H1 (cell line): ENCODE measurements around the gene CCL8. TPM values are rescaled to one million over a fixed set of nuclear protein-coding genes. Genes with fewer than 3 reads are reported as not detected.

Source experiments
- CTCF ChIA-PET: fragments of 300-600 bp; sonication (Branson Sonifier 250); formaldehyde crosslinking; loops from one replicate; lab custom pipeline; 2021; ENCODE audit not compliant: partially characterized antibody; lab: Charles Lee
- POLR2A ChIA-PET: fragments of 300-600 bp; sonication (Branson Sonifier 250); formaldehyde crosslinking; loops from one replicate; lab custom pipeline; 2021; ENCODE audit warnings: inconsistent platforms; ENCODE audit not compliant: partially characterized antibody; lab: Charles Lee
- DNase-seq, 2 experiments: peaks; one replicate each; pipeline versions ENCODE4 v3.0.0 to v3.0.0-alpha.2; 2010 to 2022; ENCODE audit warnings: low spot score in 2 of 2, low read depth in 1 of 2, mixed read lengths in 1 of 2
- FAIRE-seq: peaks from 2 replicates; lab custom pipeline; 2011; peaks lifted over from hg19 to GRCh38; lab: Jason Lieb, UNC
- H2AFZ ChIP-seq: 2 replicates; pipeline ENCODE4 v1.8.1; 2012; ENCODE audit warnings: low read length, inconsistent platforms
- H2AK5ac ChIP-seq: 2 replicates; pipeline ENCODE4 v1.6.1; 2013; ENCODE audit warnings: low read depth, low read length
- H2BK120ac ChIP-seq: replicated peaks from 2 replicates; pipeline ENCODE3; 2013; ENCODE audit warnings: low read depth, low read length, inconsistent platforms
- H2BK12ac ChIP-seq: 2 replicates; pipeline ENCODE4 v1.6.1; 2013; ENCODE audit warnings: low read depth, low read length
- H2BK15ac ChIP-seq: 2 replicates; pipeline ENCODE4 v1.6.1; 2013; ENCODE audit warnings: low read length
- H2BK20ac ChIP-seq: 2 replicates; pipeline ENCODE4 v1.6.1; 2013; ENCODE audit warnings: low read length
- H2BK5ac ChIP-seq: 2 replicates; pipeline ENCODE4 v1.6.1; 2013; ENCODE audit warnings: low read depth, low read length
- H3K14ac ChIP-seq: 2 replicates; pipeline ENCODE4 v1.6.1; 2013; ENCODE audit warnings: inconsistent platforms; ENCODE audit not compliant: insufficient read length
- H3K18ac ChIP-seq: 2 replicates; pipeline ENCODE4 v1.6.1; 2013; ENCODE audit warnings: low read length; ENCODE audit errors: extremely low read depth
- H3K23ac ChIP-seq: 2 replicates; pipeline ENCODE4 v1.6.1; 2013; ENCODE audit warnings: inconsistent platforms; ENCODE audit not compliant: insufficient read length
- H3K23me2 ChIP-seq: 2 replicates; pipeline ENCODE4 v1.6.1; 2013; ENCODE audit warnings: low read depth, low read length
- H3K27ac ChIP-seq: 2 replicates; pipeline ENCODE4 v1.6.1; 2011; ENCODE audit warnings: low read depth, low read length, inconsistent platforms
- H3K27me3 ChIP-seq, 4 experiments: replicated peaks in 1 of 4; 1 replicate in 1 of 4; 2 replicates in 3 of 4; pipeline versions ENCODE4 v1.6.1 to v1.8.1; 2011 to 2013; ENCODE audit warnings: low read length in 3 of 4, mild to moderate bottlenecking in 3 of 4, inconsistent platforms in 2 of 4, mixed read lengths in 2 of 4, moderate library complexity in 1 of 4; ENCODE audit not compliant: control insufficient read depth in 3 of 4, insufficient read depth in 3 of 4; ENCODE audit errors: extremely low read depth in 1 of 4
- H3K36me3 ChIP-seq, 4 experiments: 2 replicates each; pipeline versions ENCODE4 v1.6.1 to v1.8.1; 2011 to 2013; ENCODE audit warnings: mild to moderate bottlenecking in 4 of 4, low read length in 3 of 4, moderate library complexity in 2 of 4, control low read depth in 1 of 4, inconsistent platforms in 1 of 4; ENCODE audit not compliant: insufficient read depth in 4 of 4, control insufficient read depth in 2 of 4
- H3K4ac ChIP-seq: replicated peaks from 2 replicates; pipeline ENCODE3; 2013; ENCODE audit warnings: low read length, low read depth, mixed read lengths, inconsistent platforms; ENCODE audit not compliant: insufficient read length
- H3K4me1 ChIP-seq, 4 experiments: replicated peaks in 1 of 4; 1 replicate in 1 of 4; 2 replicates in 3 of 4; pipeline versions ENCODE4 v1.6.1 to v1.8.1; 2011 to 2013; ENCODE audit warnings: low read length in 3 of 4, inconsistent platforms in 2 of 4, mixed read lengths in 1 of 4; ENCODE audit not compliant: insufficient read depth in 4 of 4, control insufficient read depth in 3 of 4
- H3K4me2 ChIP-seq, 2 experiments: 2 replicates each; pipeline versions ENCODE4 v1.6.1 to v1.8.1; 2011 to 2013; ENCODE audit warnings: low read depth in 2 of 2, low read length in 2 of 2, control low read depth in 1 of 2, inconsistent platforms in 1 of 2, mild to moderate bottlenecking in 1 of 2; ENCODE audit not compliant: insufficient read depth in 1 of 2
- H3K4me3 ChIP-seq, 4 experiments: fragments of 200-600, 300-600 bp in 1 of 4; sonication (generic), shearing (Covaris generic), sonication (Bioruptor Twin) in 1 of 4; 2 replicates each; pipeline versions ENCODE4 v1.5.1 to v1.8.1; 2011 to 2016; ENCODE audit warnings: low read length in 4 of 4, low read depth in 3 of 4, control low read depth in 2 of 4, inconsistent platforms in 2 of 4, mild to moderate bottlenecking in 2 of 4, mixed read lengths in 1 of 4, moderate library complexity in 1 of 4; ENCODE audit not compliant: insufficient read depth in 2 of 4; ENCODE audit errors: extremely low read depth in 1 of 4
- H3K56ac ChIP-seq: replicated peaks from 2 replicates; pipeline ENCODE3; 2013; ENCODE audit warnings: low read depth, mild to moderate bottlenecking, mixed read lengths, low read length, inconsistent platforms; ENCODE audit not compliant: insufficient read length
- H3K79me1 ChIP-seq: 2 replicates; pipeline ENCODE4 v1.6.1; 2013; ENCODE audit warnings: low read depth, low read length, control low read depth
- H3K79me2 ChIP-seq, 2 experiments: 2 replicates each; pipeline versions ENCODE4 v1.6.1 to v1.8.1; 2012 to 2013; ENCODE audit warnings: low read length in 2 of 2, mild to moderate bottlenecking in 2 of 2, inconsistent platforms in 1 of 2; ENCODE audit not compliant: insufficient read depth in 2 of 2, control insufficient read depth in 1 of 2
- H3K9ac ChIP-seq, 4 experiments: replicated peaks in 1 of 4; 1 replicate in 1 of 4; 2 replicates in 3 of 4; pipeline versions ENCODE4 v1.6.1 to v1.8.1; 2011 to 2013; ENCODE audit warnings: low read depth in 3 of 4, low read length in 3 of 4, control low read depth in 2 of 4, mild to moderate bottlenecking in 2 of 4, moderate library complexity in 2 of 4, inconsistent platforms in 1 of 4; ENCODE audit errors: extremely low read depth in 1 of 4
- H3K9me3 ChIP-seq, 2 experiments: 2 replicates each; pipeline versions ENCODE4 v1.6.1 to v1.8.1; 2012 to 2013; ENCODE audit warnings: mild to moderate bottlenecking in 2 of 2, moderate library complexity in 2 of 2, control low read depth in 1 of 2, inconsistent platforms in 1 of 2, low read depth in 1 of 2, low read length in 1 of 2, mixed read lengths in 1 of 2; ENCODE audit not compliant: insufficient read depth in 2 of 2
- H4K20me1 ChIP-seq, 2 experiments: replicated peaks in 1 of 2; 2 replicates each; pipeline versions ENCODE3 to v1.8.1; 2011 to 2013; ENCODE audit warnings: inconsistent platforms in 2 of 2, low read length in 2 of 2, mild to moderate bottlenecking in 1 of 2; ENCODE audit not compliant: insufficient read depth in 2 of 2, control insufficient read depth in 1 of 2
- H4K5ac ChIP-seq: 2 replicates; pipeline ENCODE4 v1.6.1; 2013; ENCODE audit warnings: low read length, low read depth, mixed read lengths, inconsistent platforms; ENCODE audit not compliant: insufficient read length
- H4K8ac ChIP-seq: 2 replicates; pipeline ENCODE4 v1.8.0; 2013; ENCODE audit warnings: mild to moderate bottlenecking, moderate library complexity, low read length, inconsistent platforms; ENCODE audit not compliant: insufficient read depth; ENCODE audit errors: extremely low read depth
- H4K91ac ChIP-seq: replicated peaks from 2 replicates; pipeline ENCODE3; 2013; ENCODE audit warnings: low read length, mixed read lengths, inconsistent platforms; ENCODE audit not compliant: insufficient read length
- WGBS, 2 experiments: shearing (Covaris generic) in 1 of 2; methylation state at CpG; one replicate each; pipeline versions ENCODE4 v1.1.6 to v1.1.7; 2013 to 2015; ENCODE audit warnings: low lambda C conversion rate in 2 of 2, mixed read lengths in 2 of 2, inconsistent platforms in 1 of 2, low coverage in 1 of 2, missing lambda C conversion rate in 1 of 2; ENCODE audit not compliant: insufficient replicate concordance in 2 of 2, insufficient coverage in 1 of 2, insufficient read length in 1 of 2; ENCODE audit errors: extremely low coverage in 1 of 2, missing lambda C conversion rate in 1 of 2; 5-methylcytosine and 5-hydroxymethylcytosine counted together
- polyA plus RNA-seq, 7 experiments: library from polyadenylated mRNA; depleted of rRNA in 3 of 7; stranded (reverse) in 5 of 7; unstranded in 2 of 7; fragments of >200 nt in 5 of 7; fragments of 200-250 nt in 2 of 7; gene quantifications; 1 replicate in 5 of 7; 2 replicates in 1 of 7; 4 replicates in 1 of 7; pipeline versions ENCODE4 v1.2.1 to v1.2.3, GENCODE V29; 2011 to 2013; ENCODE audit warnings: missing spikeins in 2 of 7, mixed read lengths in 2 of 7
- total RNA-seq: library from RNA; stranded (reverse); fragmentation: NEBNext Ultra II Directional; extraction: Animal tissue kit (Norgen Biotek cat#: 25700); gene quantifications from 2 replicates; pipeline ENCODE4 v1.2.1, GENCODE V29; 2021

CCL8 gene
- total and polyA plus RNA-seq, 2 of the 8 experiments (the other 6 are each of a cell fraction or from before 2014, with no cell fraction given): not detected

- CTCF ChIA-PET: interaction anchor here (1.1 to 1.9 kb wide), 2 partner anchors 22 to 76 kb away, joined by 4 to 9 read pairs; no protein-coding TSS in a partner anchor
- no peaks in the 10 kb centered on the region for H3K79me2 ChIP-seq
- no peak for DNase-seq
- H4K8ac ChIP-seq: no peak within 1 kb of the TSS
- 88% methylated on average over 4 of the region's 4 CpGs; no CpG with 5 or more reads in 1 of the 2 experiments for WGBS, 2 experiments
- no peak within 1 kb of the TSS for H4K5ac ChIP-seq
- H3K4me3 ChIP-seq: no peak within 1 kb of the TSS
- no peak within 1 kb of the TSS for H3K9ac ChIP-seq
- no peak within 1 kb of the TSS for H2BK15ac ChIP-seq
- H3K79me1 ChIP-seq: no peaks in the 10 kb centered on the region
- H4K91ac ChIP-seq: no peak within 1 kb of the TSS
- no peaks in the 10 kb centered on the region for H3K4me1 ChIP-seq
- no peak for FAIRE-seq
- POLR2A ChIA-PET: no interaction called here
- H2BK20ac ChIP-seq: no peak within 1 kb of the TSS
- H3K18ac ChIP-seq: no peak within 1 kb of the TSS
- no peak within 1 kb of the TSS for H2BK12ac ChIP-seq
- no peaks in the 10 kb centered on the region for H3K36me3 ChIP-seq
- no peak within 1 kb of the TSS for H3K56ac ChIP-seq
- H3K14ac ChIP-seq: no peak within 1 kb of the TSS
- H4K20me1 ChIP-seq: no peaks in the 10 kb centered on the region
- no peak within 1 kb of the TSS for H3K23ac ChIP-seq
- no peak within 1 kb of the TSS for H2AK5ac ChIP-seq
- H2BK120ac ChIP-seq: no peak within 1 kb of the TSS
- H3K27ac ChIP-seq: no peak within 1 kb of the TSS
- H2BK5ac ChIP-seq: no peak within 1 kb of the TSS
- H2AFZ ChIP-seq: no peak within 1 kb of the TSS
- no peaks in the 10 kb centered on the region for H3K23me2 ChIP-seq
- no peaks in the 10 kb centered on the region for H3K27me3 ChIP-seq
- no peak within 1 kb of the TSS for H3K4me2 ChIP-seq
- peak within 1 kb of the TSS; percentile 3 for H3K4ac ChIP-seq
- no peaks in the 10 kb centered on the region for H3K9me3 ChIP-seq
Measured at GRCh38 chr17:34285286-34285792, 33.9 kb upstream of the CCL8 start, which contains the start of gene CCL11. Gene CCL11 (plus strand): TSS chr17:34285742. CDS start chr17:34285809, 67 bp downstream.
